SW 1271 (cell line): ENCODE measurements around the gene MATN3.
A peak's percentile ranks its signal among the peaks of the same experiment; 100 is the strongest.
"Not testable (repeated sequence)": the region's sequence is repeated elsewhere in the genome, so short reads cannot be mapped to it uniquely, and the experiment has no call there.

Experiments used
- DNase-seq, 2 experiments: peaks; one replicate each; lab custom pipeline; 2025; lab: John Stamatoyannopoulos, UW

The MATN3 gene, protein sequence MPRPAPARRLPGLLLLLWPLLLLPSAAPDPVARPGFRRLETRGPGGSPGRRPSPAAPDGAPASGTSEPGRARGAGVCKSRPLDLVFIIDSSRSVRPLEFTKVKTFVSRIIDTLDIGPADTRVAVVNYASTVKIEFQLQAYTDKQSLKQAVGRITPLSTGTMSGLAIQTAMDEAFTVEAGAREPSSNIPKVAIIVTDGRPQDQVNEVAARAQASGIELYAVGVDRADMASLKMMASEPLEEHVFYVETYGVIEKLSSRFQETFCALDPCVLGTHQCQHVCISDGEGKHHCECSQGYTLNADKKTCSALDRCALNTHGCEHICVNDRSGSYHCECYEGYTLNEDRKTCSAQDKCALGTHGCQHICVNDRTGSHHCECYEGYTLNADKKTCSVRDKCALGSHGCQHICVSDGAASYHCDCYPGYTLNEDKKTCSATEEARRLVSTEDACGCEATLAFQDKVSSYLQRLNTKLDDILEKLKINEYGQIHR

DNA sequence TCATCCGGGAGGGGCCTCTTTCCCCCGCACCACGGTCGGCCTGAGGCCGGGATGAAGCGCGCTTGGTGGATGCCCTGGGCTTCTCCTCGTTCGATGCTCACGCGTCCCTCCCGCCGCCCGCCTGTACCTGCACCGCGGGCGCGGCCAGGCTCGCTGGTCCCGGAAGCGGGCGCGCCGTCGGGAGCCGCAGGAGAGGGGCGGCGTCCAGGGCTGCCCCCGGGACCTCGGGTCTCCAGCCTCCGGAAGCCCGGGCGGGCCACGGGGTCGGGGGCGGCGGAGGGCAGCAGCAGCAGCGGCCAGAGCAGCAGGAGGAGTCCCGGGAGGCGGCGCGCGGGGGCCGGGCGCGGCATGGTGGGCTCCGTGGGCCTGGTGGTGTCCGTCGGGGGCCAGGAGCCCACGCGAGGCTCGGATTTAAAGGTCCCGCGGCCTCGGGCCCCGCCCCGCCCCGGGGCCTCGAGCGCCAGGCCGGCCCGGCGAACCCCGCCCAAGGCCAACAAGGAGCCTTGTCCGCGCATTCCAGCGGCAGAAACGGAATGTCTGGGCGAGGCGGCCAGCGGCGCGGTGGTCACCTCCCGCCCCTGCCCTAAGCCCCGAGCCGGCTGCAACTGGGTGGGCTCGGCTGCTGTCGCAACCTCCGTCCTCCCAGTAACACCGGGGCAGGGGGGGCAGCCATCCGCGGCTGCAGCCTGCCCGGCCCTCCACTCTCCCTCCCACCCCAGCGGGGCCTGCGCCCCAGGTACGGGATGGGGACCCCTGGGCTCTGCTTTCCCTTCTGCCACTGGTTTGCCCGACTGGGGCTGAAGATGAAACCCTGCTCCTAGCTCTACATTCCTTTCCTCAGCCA, at the start of gene MATN3:
TSS of gene MATN3 (minus strand) at position 387 of the 844 bp plus-strand sequence. CDS start at position 350, 37 bp downstream.
- no peak for DNase-seq

- no peak for DNase-seq
Measured at GRCh38 chr2:20061940-20062339, 49.5 kb upstream of the MATN3 start.

GRCh38 chr2:20061476-20061875, 49.0 kb upstream of the MATN3 start:
- no peak for DNase-seq

- DNase-seq = no peak
Measured at GRCh38 chr2:20060106-20060505, 47.6 kb upstream of the MATN3 start.

- no peak for DNase-seq
Measured at GRCh38 chr2:20057268-20057667, 44.8 kb upstream of the MATN3 start.

- no peak for DNase-seq
Measured at GRCh38 chr2:20054931-20055330, 42.5 kb upstream of the MATN3 start.

DNA sequence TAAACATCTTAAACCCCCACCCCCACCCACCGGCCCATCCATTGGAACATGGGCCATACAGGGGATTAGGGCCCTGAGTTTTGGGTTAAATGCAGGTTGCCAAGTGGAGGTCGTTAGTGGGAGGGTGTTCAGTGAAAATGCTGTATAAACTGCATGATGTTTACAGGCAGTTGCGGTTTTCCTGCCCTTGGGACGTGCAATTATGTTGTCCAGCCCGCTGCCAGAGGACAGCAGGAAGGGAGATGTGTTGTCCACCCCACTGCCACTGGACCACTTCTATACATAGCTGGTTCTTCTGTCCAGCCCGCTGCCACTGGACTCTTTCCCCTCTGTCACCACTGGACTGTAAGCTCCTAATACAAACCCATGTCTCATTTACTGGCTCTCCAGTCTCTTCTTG, 41.7 kb upstream of the MATN3 start:
- no peak for DNase-seq

- peak; percentile 55 to 83 for DNase-seq
Measured at GRCh38 chr2:20052861-20053281, 40.4 kb upstream of the MATN3 start.

DNA sequence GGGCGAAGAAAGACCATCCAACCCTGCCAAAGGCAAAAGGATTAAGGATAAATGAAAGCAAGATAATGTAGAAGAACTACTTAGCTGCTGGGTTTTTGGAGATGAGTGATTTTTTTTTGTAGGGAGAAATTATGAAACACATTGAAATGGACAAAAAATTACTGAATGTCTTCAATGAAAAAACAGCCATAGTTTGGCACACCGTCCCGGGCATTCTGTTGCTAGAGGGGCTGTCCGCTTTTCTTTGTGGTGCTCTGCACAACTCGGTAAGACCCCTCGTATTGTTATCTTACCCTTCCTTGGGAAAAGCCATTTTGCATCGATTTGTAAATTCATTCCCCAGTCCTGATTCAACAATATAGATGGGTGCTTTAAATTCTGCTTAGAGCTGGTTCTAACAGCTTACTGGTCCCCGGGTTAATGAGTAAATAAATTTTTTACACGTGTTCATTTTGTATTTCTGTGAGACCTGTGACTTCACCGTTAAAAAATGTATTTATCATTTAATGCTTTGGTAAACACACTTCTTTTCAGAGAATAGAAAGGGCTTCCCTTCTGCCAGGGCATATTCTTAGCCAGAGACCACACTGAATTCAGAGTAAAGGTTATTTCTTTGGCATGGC, 39.9 kb upstream of the MATN3 start:
- no peak for DNase-seq

- DNase-seq = peak; percentile 100
Measured at GRCh38 chr2:20051532-20052228, 39.2 kb upstream of the MATN3 start, which contains the start of gene LAPTM4A. Gene LAPTM4A, minus strand, starts transcription at chr2:20051628. Its CDS starts 108 bp downstream, at chr2:20051520.

GRCh38 chr2:20050646-20051531, 38.4 kb upstream of the MATN3 start:
- peak; percentile 45 to 86 for DNase-seq

GRCh38 chr2:20050104-20050645, 37.7 kb upstream of the MATN3 start:
- DNase-seq = peak in 1 of 2 experiments; percentile 50

- no peak for DNase-seq
Measured at GRCh38 chr2:20049637-20050036, 37.2 kb upstream of the MATN3 start.

DNA sequence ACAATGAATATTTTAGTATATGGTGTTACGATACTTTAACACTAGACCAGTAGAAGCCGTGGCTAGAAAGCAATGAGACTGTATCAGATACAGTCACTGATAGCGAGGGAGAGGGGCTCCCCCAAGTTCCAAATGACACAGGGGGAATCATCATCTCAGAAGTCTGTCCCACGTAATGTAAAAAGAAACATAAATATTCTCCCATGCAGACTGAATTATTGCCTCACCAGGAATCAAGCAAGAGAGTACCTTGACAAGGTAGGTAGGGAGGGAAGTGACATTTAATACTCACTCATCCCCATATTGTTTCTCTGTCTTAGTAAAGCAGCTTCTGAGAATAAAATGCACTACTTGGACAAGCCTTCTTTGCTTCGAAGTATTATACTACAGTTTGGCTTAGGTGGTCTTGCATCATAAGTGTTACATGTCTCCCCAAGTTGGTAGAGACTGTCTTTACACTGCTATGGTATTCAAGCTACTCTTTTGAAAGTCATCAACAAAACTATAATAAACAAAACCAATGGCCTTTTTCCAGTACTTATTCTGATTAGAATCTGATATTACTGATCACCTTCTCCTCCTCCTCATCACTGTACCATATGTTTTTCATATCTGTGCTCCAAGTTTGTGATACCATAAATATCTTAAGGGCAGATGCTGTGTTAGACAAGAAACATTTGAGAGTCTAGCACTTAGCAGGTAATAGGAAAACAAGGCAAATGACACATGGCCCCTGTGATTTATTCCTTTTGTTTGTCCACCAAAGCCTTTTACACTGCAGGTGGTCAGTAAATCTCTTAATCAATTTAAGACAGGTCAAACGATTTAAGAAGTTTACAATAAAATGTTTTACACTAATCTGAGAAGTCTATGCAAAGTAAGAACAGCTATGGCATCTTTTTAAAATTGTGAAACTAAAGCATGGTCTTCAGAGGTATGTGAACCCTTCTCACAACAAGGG, 36.3 kb upstream of the MATN3 start:
- no peak for DNase-seq

DNA sequence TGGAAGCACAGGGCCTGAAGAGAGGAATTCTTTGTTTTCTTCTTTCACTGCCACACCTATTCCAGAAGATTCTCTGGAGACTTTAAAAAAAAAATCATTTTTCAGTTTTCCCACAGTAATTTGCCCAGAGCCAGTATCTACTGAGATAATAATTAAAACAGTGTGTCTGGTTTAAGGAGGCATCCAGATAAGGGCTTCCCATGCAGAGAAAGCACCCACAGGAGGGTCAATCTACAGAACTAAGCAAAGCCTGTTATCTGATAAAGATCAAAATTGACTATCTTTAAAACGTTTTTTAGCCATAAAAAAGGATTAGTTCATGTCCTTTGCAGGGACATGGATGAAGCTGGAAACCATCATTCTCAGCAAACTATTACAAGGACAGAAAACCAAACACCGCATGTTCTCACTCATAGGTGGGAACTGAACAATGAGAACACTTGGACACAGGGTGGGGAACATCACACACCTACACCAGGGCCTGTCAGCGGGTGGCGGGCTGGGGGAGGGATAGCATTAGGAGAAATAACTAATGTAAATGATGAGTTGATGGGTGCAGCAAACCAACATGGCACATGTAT, 33.3 kb upstream of the MATN3 start:
- DNase-seq = not testable (repeated sequence)

DNA sequence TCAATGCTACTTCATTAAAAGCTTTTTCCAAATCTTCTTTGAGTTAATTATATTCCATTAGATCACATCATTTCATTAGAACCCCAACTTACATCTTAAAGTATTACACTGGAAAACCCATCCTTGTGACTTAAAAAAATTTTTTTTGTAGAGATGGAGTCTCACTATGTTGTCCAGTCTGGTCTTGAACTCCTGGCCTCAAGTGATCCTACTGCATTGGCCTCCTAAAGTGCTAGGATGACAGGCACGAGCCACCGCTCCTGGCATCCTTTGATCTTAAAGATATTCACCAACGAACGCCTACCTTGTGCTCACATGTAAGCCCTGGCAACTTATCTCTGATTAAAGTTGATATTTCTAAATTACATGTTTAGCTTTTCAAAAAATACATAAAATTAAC, 32.3 kb upstream of the MATN3 start:
- no peak for DNase-seq

DNA sequence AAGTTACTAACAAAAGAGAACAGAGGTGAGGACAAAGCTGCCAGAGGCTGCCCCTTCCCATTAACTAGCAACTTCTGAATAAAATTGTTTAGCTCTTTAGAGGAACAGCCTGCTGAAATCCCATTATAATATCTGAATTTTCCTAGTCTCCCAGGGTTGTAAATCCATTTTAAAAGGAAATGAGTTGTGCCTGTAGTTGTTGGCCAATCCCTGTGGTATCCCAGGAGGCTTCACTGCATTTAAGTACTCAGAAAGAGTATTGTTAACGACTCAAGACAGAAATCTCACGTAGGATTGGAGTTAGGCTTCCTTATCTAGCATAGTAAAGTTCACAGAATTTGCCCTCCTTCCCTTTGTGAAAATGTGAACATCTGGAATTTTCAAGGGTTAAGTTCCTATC, 30.1 kb upstream of the MATN3 start:
- DNase-seq = no peak

DNA sequence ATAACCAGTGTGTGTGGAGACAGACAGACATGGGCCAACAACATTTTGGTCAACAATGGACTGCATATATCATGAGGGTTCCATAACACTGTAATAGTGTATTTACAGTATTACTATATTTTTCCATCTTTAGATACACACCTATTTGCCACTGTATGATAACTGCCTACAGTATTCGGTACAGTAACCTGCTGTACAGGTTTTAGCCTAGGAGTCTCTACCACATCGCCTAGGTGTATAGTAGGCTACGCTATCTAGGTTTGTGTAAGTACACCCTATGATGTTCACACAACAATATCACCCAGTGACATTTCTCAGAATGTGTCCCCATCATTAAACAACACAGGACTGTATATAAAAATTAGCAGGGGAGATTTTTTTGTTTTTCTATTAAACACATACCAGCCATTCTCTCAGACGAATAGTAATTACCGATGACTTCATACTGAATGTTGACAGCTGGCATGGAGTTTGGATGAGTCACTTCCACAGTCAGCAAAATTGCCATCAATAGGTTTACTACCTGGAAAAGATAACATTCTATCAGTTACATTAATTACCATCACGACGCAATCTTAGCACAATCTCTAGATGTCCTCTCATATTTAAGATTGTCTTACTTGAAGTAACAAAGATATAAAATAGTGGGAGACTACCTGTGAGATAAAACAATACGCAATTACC, 28.2 kb upstream of the MATN3 start:
- DNase-seq = peak; percentile 12 to 57
